MCF 10A (cell line): ENCODE data around the gene IL15RA. TPM values are rescaled to one million over a fixed set of nuclear protein-coding genes. Genes with fewer than 3 reads are reported as not detected.

Experiments used
- BruUV-seq: library from RNA; stranded (reverse); fragments of 400-500 nt; replicated peaks from 2 replicates; lab custom pipeline; 2021; lab: Mats Ljungman, UMichigan
- CTCF ChIA-PET: fragments of 300-600 bp; sonication (Branson Sonifier 250); formaldehyde crosslinking; extraction: SDS; loops from one replicate; lab custom pipeline; 2021; ENCODE audit warnings: antibody characterized with exemption, inconsistent platforms; lab: Yijun Ruan, JAX
- POLR2A ChIA-PET: fragments of 300-600, 350-650 bp; sonication (Branson Sonifier 250); formaldehyde crosslinking; extraction: SDS; loops from one replicate; lab custom pipeline; 2020; ENCODE audit warnings: antibody characterized with exemption, inconsistent platforms; lab: Yijun Ruan, JAX
- DNase-seq: peaks from one replicate; pipeline ENCODE4 v3.0.0-alpha.2; 2018; ENCODE audit not compliant: unreplicated experiment
- H3K27ac Mint-ChIP-seq: one replicate; pipeline ENCODE4 v1.8.0; 2022; ENCODE audit warnings: mild to moderate bottlenecking, low read depth, mixed read lengths; ENCODE audit not compliant: unreplicated experiment
- H3K27me3 Mint-ChIP-seq: one replicate; pipeline ENCODE4 v1.8.0; 2022; ENCODE audit warnings: mixed read lengths; ENCODE audit not compliant: insufficient read depth, unreplicated experiment
- H3K36me3 Mint-ChIP-seq: one replicate; pipeline ENCODE4 v1.8.0; 2022; ENCODE audit warnings: mild to moderate bottlenecking, moderate library complexity, mixed read lengths; ENCODE audit not compliant: insufficient read depth, unreplicated experiment
- H3K4me1 Mint-ChIP-seq: one replicate; pipeline ENCODE4 v1.8.0; 2022; ENCODE audit warnings: mixed read lengths; ENCODE audit not compliant: insufficient read depth, unreplicated experiment
- H3K4me3 Mint-ChIP-seq: one replicate; pipeline ENCODE4 v1.8.0; 2022; ENCODE audit warnings: mild to moderate bottlenecking, moderate library complexity, mixed read lengths; ENCODE audit not compliant: unreplicated experiment
- H3K9me3 Mint-ChIP-seq: one replicate; pipeline ENCODE4 v1.8.0; 2022; ENCODE audit warnings: mixed read lengths; ENCODE audit not compliant: unreplicated experiment
- intact Hi-C: fragments of 100-400 bp; cut with micrococcal nuclease; formaldehyde crosslinking; loops from 2 replicates; pipeline ENCODE4 v1.14.1; 2022
- total RNA-seq: library from RNA; stranded (reverse); gene quantifications from 2 replicates; pipeline ENCODE4 v1.2.3, GENCODE V29; 2022
- TF ChIP-seq, protein P1 (sequence below): fragments of 200-600 bp; IDR thresholded peaks from one replicate; pipeline ENCODE4 v1.8.0; 2022; ENCODE audit warnings: antibody characterized with exemption, mild to moderate bottlenecking; ENCODE audit not compliant: unreplicated experiment

Gene IL15RA
- total RNA-seq, 1 experiment from 2014 or later = 6.0 TPM

- ChIA-PET CTCF (no interaction called here), POLR2A (interaction anchor here (0.5 to 3.6 kb wide), 5 partner anchors 11 to 931 kb away, joined by 3 to 33 read pairs (median 4); partner anchors contain the start of genes ANKRD16, FBH1 and IL15RA)
- BruUV-seq = no TSS peak
- H3K4me3 Mint-ChIP-seq = peak overlapping the region; percentile 72
- H3K27ac Mint-ChIP-seq = peak overlapping the region; percentile 86
- no peaks in the 10 kb centered on the region for H3K36me3 Mint-ChIP-seq
- DNase-seq = peak; percentile 93
- H3K4me1 Mint-ChIP-seq = peaks cover 44% of the 10 kb centered on the region
- no peaks in the 10 kb centered on the region for H3K27me3 Mint-ChIP-seq
- TF ChIP-seq, protein P1, sequence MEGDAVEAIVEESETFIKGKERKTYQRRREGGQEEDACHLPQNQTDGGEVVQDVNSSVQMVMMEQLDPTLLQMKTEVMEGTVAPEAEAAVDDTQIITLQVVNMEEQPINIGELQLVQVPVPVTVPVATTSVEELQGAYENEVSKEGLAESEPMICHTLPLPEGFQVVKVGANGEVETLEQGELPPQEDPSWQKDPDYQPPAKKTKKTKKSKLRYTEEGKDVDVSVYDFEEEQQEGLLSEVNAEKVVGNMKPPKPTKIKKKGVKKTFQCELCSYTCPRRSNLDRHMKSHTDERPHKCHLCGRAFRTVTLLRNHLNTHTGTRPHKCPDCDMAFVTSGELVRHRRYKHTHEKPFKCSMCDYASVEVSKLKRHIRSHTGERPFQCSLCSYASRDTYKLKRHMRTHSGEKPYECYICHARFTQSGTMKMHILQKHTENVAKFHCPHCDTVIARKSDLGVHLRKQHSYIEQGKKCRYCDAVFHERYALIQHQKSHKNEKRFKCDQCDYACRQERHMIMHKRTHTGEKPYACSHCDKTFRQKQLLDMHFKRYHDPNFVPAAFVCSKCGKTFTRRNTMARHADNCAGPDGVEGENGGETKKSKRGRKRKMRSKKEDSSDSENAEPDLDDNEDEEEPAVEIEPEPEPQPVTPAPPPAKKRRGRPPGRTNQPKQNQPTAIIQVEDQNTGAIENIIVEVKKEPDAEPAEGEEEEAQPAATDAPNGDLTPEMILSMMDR = no peak
- intact Hi-C loops = no loop called here
- no peaks in the 10 kb centered on the region for H3K9me3 Mint-ChIP-seq
Observed at GRCh38 chr10:5945561-5946418, 31.6 kb downstream of the IL15RA start.

- DNase-seq = peak; percentile 20
- ChIA-PET POLR2A (interaction anchor here (0.5 to 3.6 kb wide), 9 partner anchors 11 to 932 kb away, joined by 3 to 33 read pairs (median 6); partner anchors contain the start of genes ANKRD16, FBH1, GDI2 and IL15RA), CTCF (interaction anchor here (0.6 kb wide), 1 partner anchor 72 kb away, joined by 3 read pairs; no protein-coding TSS in a partner anchor)
- H3K27ac Mint-ChIP-seq = peak overlapping the region; percentile 86
- peaks cover 42% of the 10 kb centered on the region for H3K4me1 Mint-ChIP-seq
- H3K27me3 Mint-ChIP-seq = no peaks in the 10 kb centered on the region
- no peaks in the 10 kb centered on the region for H3K36me3 Mint-ChIP-seq
- no TSS peak for BruUV-seq
- intact Hi-C loops = no loop called here
- H3K4me3 Mint-ChIP-seq = peak overlapping the region; percentile 72
- TF ChIP-seq, protein P1 = no peak
- H3K9me3 Mint-ChIP-seq = no peaks in the 10 kb centered on the region
Observed at GRCh38 chr10:5945190-5945509, 32.2 kb downstream of the IL15RA start.

- ChIA-PET POLR2A (interaction anchor here (0.5 to 3.6 kb wide), 19 partner anchors 10 to 932 kb away, joined by 3 to 33 read pairs (median 4); partner anchors contain the start of genes ANKRD16, FBH1, GDI2 and IL15RA), CTCF (interaction anchor here (0.6 to 1.6 kb wide), 5 partner anchors 32 to 500 kb away, joined by 3 to 5 read pairs (median 4); partner anchors contain the start of gene IL15RA)
- TF ChIP-seq, protein P1 = no peak
- intact Hi-C loops = no loop called here
- Mint-ChIP-seq H3K27ac (peak overlapping the region; percentile 86), H3K27me3 (no peaks in the 10 kb centered on the region), H3K4me3 (peak overlapping the region; percentile 72), H3K4me1 (peaks cover 36% of the 10 kb centered on the region), H3K9me3 (no peaks in the 10 kb centered on the region), H3K36me3 (no peaks in the 10 kb centered on the region)
- peak; percentile 99 for DNase-seq
- TSS peak; percentile 95 for BruUV-seq
Observed at GRCh38 chr10:5944389-5945189, 32.8 kb downstream of the IL15RA start.
